Stomach (tissue), 9 donors: ENCODE measurements around the gene KAT2A. TPM values are rescaled to one million over a fixed set of nuclear protein-coding genes. Genes with fewer than 3 reads are reported as not detected.
A peak's percentile ranks its signal among the peaks of the same experiment; 100 is the strongest.

Experiments
- DNase-seq, 2 donors: peaks; one replicate each; pipeline versions ENCODE4 v3.0.0 to v3.0.0-alpha.2; 2013 to 2019
- H3K27ac ChIP-seq, 5 donors: fragments of 200-600 bp in 4 of 5; sonication (generic) in 4 of 5; one replicate each; pipeline ENCODE4 v1.5.1; 2013 to 2019; ENCODE audit warnings: mild to moderate bottlenecking in 1 of 5, moderate library complexity in 1 of 5
- H3K27me3 ChIP-seq, 3 donors: fragments of 200-600 bp; sonication (generic); one replicate each; pipeline ENCODE4 v1.5.1; 2017 to 2019; ENCODE audit warnings: mixed run types in 1 of 3
- H3K36me3 ChIP-seq, 4 donors: fragments of 200-600 bp; sonication (generic); 1 replicate in 3 of 4; 2 replicates in 1 of 4; pipeline ENCODE4 v1.5.1; 2016 to 2019
- H3K4me1 ChIP-seq, 4 donors: fragments of 200-600 bp; sonication (generic); one replicate each; pipeline ENCODE4 v1.5.1; 2016 to 2019
- H3K4me3 ChIP-seq, 4 donors: fragments of 200-600 bp; sonication (generic) in 3 of 4; one replicate each; pipeline ENCODE4 v1.5.1; 2016 to 2019; ENCODE audit warnings: mild to moderate bottlenecking in 1 of 4
- H3K9me3 ChIP-seq, 4 donors: fragments of 200-600 bp; sonication (generic); one replicate each; pipeline ENCODE4 v1.5.1; 2016 to 2019
- CTCF ChIP-seq, 7 experiments: fragments of 450-650 bp in 4 of 7; fragments of 200-600 bp in 3 of 7; sonication (generic) in 3 of 7; IDR thresholded peaks; one replicate each; pipeline ENCODE4 v1.5.1; 2016 to 2019; ENCODE audit warnings: antibody characterized with exemption in 7 of 7, control low read depth in 2 of 7, mild to moderate bottlenecking in 1 of 7
- EP300 ChIP-seq: sonication (generic); formaldehyde crosslinking; IDR thresholded peaks from one replicate; pipeline ENCODE4 v1.6.1; 2017; ENCODE audit warnings: antibody characterized with exemption
- POLR2A ChIP-seq, 4 donors: fragments of 450-650 bp; IDR thresholded peaks; one replicate each; pipeline ENCODE4 v1.6.1; 2016; ENCODE audit warnings: antibody characterized with exemption in 4 of 4, control low read depth in 2 of 4, mild to moderate bottlenecking in 1 of 4, moderate library complexity in 1 of 4
- POLR2AphosphoS5 ChIP-seq, 3 donors: sonication (generic); formaldehyde crosslinking; IDR thresholded peaks; one replicate each; pipeline ENCODE4 v1.6.1; 2016; ENCODE audit warnings: antibody characterized with exemption in 3 of 3
- WGBS, 5 donors: extraction: QIAGEN DNeasy Blood & Tissue Kit in 3 of 5; methylation state at CpG; one replicate each; pipeline versions ENCODE4 v1.1.5 to v1.1.7; 2013 to 2018; 5-methylcytosine and 5-hydroxymethylcytosine counted together
- intact Hi-C: fragments of 100-400 bp; cut with DNase I; formaldehyde crosslinking; loops from one replicate; pipeline ENCODE4 v1.15.1; 2023; ENCODE audit warnings: low total_unique reads
- polyA plus RNA-seq, 3 donors: library from polyadenylated mRNA; stranded (reverse); fragments of 200-250 nt; gene quantifications; one replicate each; pipeline ENCODE4 v1.2.3, GENCODE V29; 2013
- total RNA-seq, 5 donors: library from RNA; depleted of rRNA; stranded (reverse); fragments of >200 nt; gene quantifications; one replicate each; pipeline versions ENCODE4 v1.1.0 to v1.2.3, GENCODE V29; 2014 to 2016
- donor health status: healthy with polysubstance abuse.
- donor health status: Bipolar disorder and iron deficiency.
- donor health status: healthy.

The KAT2A gene
- total and polyA plus RNA-seq, 8 donors: 10.1 to 114 (median 57.3) TPM

- H3K4me1 ChIP-seq: peaks cover 52 to 70% (median 60%) of the 10 kb centered on the region in 4 donors
- TF ChIP-seq POLR2A (IDR thresholded peaks at IDR 0.05): no peak
- DNase-seq: peak in 1 of 2 donors; percentile 3
- intact Hi-C loops: no loop called here
- H3K4me3 ChIP-seq: no peak overlapping the region
- H3K27me3 ChIP-seq: no peaks in the 10 kb centered on the region
- WGBS, 5 donors: 90 to 93% (median 92%) methylated on average over 16 of the region's 16 CpGs
- peaks cover 40 to 53% (median 51%) of the 10 kb centered on the region in 4 donors for H3K36me3 ChIP-seq
- peak overlapping the region; percentile 13 to 94 (median 84) for H3K27ac ChIP-seq
- no peaks in the 10 kb centered on the region for H3K9me3 ChIP-seq
These were observed 9.3 kb upstream of the KAT2A start for GRCh38 chr17:42130310-42130936.

- peaks cover 41 to 58% (median 49%) of the 10 kb centered on the region in 4 donors for H3K4me1 ChIP-seq
- 85 to 93% (median 90%) methylated on average over 5 to 8 of the region's 8 CpGs for WGBS, 5 donors
- intact Hi-C loops: no loop called here
These were observed 8.1 kb upstream of the KAT2A start for GRCh38 chr17:42129109-42129837.

GRCh38 chr17:42127414-42127813, 6.2 kb upstream of the KAT2A start:
- Histone ChIP-seq H3K27me3 (no peaks in the 10 kb centered on the region), H3K4me3 (no peak overlapping the region), H3K9me3 (no peaks in the 10 kb centered on the region), H3K4me1 (peaks cover 27 to 49% (median 37%) of the 10 kb centered on the region in 4 donors), H3K36me3 (peaks cover 48 to 70% (median 62%) of the 10 kb centered on the region in 4 donors), H3K27ac (no peak overlapping the region)
- intact Hi-C loops: no loop called here
- TF ChIP-seq POLR2A (IDR thresholded peaks at IDR 0.05): no peak
- no peak for TF ChIP-seq POLR2AphosphoS5 (IDR thresholded peaks at IDR 0.05)
- TF ChIP-seq CTCF (IDR thresholded peaks at IDR 0.05): no peak
- no peak for TF ChIP-seq EP300
- 89 to 96% (median 93%) methylated on average over 6 of the region's 6 CpGs for WGBS, 5 donors
- no peak for DNase-seq

More at GRCh38 chr17:42129109-42129837, 8.1 kb upstream of the KAT2A start:
- peak overlapping the region; percentile 21 to 94 (median 84) for H3K27ac ChIP-seq
- H3K9me3 ChIP-seq: no peaks in the 10 kb centered on the region
- no peaks in the 10 kb centered on the region for H3K27me3 ChIP-seq
- TF ChIP-seq CTCF (IDR thresholded peaks at IDR 0.05) (no peak), POLR2A (IDR thresholded peaks at IDR 0.05) (no peak), EP300 (no peak), POLR2AphosphoS5 (IDR thresholded peaks at IDR 0.05) (no peak)
- DNase-seq: no peak
- H3K36me3 ChIP-seq: peaks cover 48 to 64% (median 61%) of the 10 kb centered on the region in 4 donors
- H3K4me3 ChIP-seq: no peak overlapping the region

GRCh38 chr17:42126836-42127235, 5.7 kb upstream of the KAT2A start:
- no peaks in the 10 kb centered on the region for H3K9me3 ChIP-seq
- no peak overlapping the region for H3K27ac ChIP-seq
- DNase-seq: peak in 1 of 2 donors; percentile 50
- H3K4me3 ChIP-seq: no peak overlapping the region
- H3K4me1 ChIP-seq: peaks cover 25 to 49% (median 37%) of the 10 kb centered on the region in 4 donors
- H3K36me3 ChIP-seq: peaks cover 48 to 70% (median 62%) of the 10 kb centered on the region in 4 donors
- intact Hi-C loops: no loop called here
- WGBS, 5 donors: 39 to 62% (median 39%) methylated on average over 3 of the region's 3 CpGs
- no peaks in the 10 kb centered on the region for H3K27me3 ChIP-seq
- TF ChIP-seq EP300: no peak
- TF ChIP-seq CTCF (IDR thresholded peaks at IDR 0.05): no peak
- TF ChIP-seq POLR2A (IDR thresholded peaks at IDR 0.05): no peak
- no peak for TF ChIP-seq POLR2AphosphoS5 (IDR thresholded peaks at IDR 0.05)
